LNCaP clone FGC (cell line): Measurements from ENCODE around the gene SFTPB.

ENCODE experiments used
- DNase-seq: peaks from one replicate; pipeline ENCODE4 v3.0.0-alpha.2; 2011; ENCODE audit warnings: low read depth
- H3K4me3 ChIP-seq: 2 replicates; pipeline ENCODE4 v1.5.1; 2011; ENCODE audit warnings: mild to moderate bottlenecking, low read depth, low read length, control low read depth
- CTCF ChIP-seq: IDR thresholded peaks from 2 replicates; pipeline ENCODE4 v1.5.1; 2012; ENCODE audit warnings: mild to moderate bottlenecking; ENCODE audit not compliant: control insufficient read depth, insufficient read depth; ENCODE audit errors: extremely low read depth

The SFTPB gene

GRCh38 chr2:85669549-85669948 is 1.6 kb upstream of the SFTPB start:
- DNase-seq, result no peak
- H3K4me3 ChIP-seq, result no peak overlapping the region
- no peak for TF ChIP-seq CTCF

- no peak for DNase-seq
- no peak for TF ChIP-seq CTCF
- no peak overlapping the region for H3K4me3 ChIP-seq
Observed at GRCh38 chr2:85668857-85669142, 801 bp upstream of the SFTPB start.

- H3K4me3 ChIP-seq, result no peak overlapping the region
- DNase-seq, result no peak
- TF ChIP-seq CTCF, result no peak
Observed at GRCh38 chr2:85667561-85668008, 414 bp downstream of the SFTPB start.

DNA sequence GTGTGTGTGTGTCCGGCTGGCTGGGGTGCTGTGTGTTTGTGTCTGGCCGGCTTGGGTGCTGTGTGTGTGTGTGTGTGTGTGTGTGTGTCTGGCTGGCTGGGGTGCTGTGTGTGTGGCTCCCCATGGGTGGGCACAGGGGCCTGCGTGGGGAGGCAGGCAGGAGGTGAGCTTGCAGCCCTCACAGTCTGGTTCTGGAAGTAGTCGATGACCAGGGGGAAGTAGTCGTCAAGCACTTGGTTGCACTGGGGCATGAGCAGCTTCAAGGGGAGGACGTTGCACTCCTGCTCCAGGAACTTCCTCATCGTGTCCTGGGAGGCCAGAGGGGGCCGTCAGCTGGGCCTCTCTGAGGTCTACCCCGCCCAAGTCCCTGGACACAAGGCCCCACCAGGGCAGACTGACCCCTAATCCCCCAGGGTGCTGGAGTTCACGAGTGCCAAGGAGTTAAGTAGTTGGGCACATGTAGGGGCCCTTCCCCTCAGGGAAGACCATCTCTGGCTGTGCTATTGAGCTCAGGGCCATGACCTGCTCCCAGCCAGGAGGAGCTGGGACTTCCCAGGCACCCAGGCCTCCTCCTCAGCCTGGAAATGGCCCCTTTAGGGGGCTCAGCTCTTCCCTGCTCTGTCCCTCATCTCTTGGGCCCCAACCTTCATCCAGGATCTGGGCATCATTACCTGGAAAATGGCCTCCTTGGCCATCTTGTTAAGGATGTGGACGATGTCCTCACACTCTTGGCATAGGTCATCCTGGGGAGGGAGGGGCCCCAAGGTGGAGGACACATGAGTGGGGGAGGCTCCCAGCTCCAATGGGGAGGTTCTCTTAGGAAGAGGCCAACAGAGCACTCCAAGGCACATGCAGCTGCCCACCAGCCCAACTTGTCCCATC is 1.3 kb downstream of the SFTPB start:
- DNase-seq, result no peak
- no peak for TF ChIP-seq CTCF

DNA sequence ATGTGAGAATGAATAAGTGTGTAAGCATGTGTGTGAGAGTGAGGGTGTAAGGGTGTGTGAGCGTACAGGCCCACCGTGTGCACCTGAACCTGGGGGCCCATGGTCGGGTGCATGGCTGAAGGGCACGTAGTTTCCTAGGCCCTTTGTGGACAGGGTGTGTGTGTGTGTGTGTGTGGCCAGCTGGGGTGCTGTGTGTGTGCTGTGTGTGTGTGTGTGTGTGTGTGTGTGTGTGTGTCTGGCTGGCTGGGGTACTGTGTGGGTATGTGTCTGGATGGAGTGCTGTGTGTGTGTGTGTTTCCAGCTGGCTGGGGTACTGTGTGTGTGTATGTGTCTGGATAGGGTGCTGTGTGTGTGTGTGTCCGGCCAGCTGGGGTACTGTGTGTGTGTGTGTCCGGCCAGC is 2.0 kb downstream of the SFTPB start:
- H3K4me3 ChIP-seq, result no peak overlapping the region
- no peak for DNase-seq
- TF ChIP-seq CTCF, result no peak

More for the DNA sequence above, 1.3 kb downstream of the SFTPB start:
- no peak overlapping the region for H3K4me3 ChIP-seq

DNA sequence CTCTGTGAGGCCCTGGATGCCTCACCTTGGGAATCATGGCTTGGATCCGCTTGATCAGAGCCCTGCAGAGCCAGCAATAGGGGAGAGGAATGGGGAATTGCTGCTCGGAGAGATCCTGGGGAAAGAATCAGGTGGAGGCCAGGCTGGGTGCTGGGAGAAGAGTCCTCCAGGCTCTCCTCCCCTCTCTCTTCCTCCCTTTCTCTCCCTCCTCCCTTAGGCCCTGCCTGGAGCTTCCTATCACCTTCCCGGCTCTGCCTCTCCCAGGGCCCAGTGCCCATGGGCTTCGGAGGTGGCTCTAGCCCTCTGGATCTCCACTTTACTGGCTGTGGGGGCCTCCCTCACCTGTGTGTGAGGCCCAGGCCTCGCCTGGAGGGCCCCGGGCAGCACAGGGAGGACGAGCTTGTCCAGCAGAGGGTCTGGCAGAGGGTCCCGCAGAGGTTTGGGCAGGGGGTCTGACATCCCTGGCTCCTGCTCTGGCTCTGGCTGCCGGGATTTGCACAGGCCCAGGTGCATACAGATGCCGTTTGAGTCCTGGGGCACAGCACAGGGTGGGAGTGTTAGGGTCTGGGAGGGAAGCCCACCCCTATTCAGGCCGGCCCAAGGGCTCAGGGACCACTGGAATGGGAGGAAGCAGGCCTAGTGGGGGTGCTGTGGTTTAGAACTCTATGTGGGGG is 2.6 kb downstream of the SFTPB start:
- no peak overlapping the region for H3K4me3 ChIP-seq
- no peak for DNase-seq
- TF ChIP-seq CTCF, result no peak
